RCC 7860 (cell line): ENCODE data around the gene SQSTM1.

Source experiments
- DNase-seq: peaks from one replicate; pipeline ENCODE4 v3.0.0-alpha.2; 2015; ENCODE audit warnings: low spot score
- FAIRE-seq: peaks from 2 replicates; lab custom pipeline; 2012; peaks lifted over from hg19 to GRCh38; lab: Jason Lieb, UNC

The SQSTM1 gene

GRCh38 chr5:179805529-179806249, 15.0 kb upstream of the SQSTM1 start:
- FAIRE-seq (no peak), DNase-seq (no peak)

DNA sequence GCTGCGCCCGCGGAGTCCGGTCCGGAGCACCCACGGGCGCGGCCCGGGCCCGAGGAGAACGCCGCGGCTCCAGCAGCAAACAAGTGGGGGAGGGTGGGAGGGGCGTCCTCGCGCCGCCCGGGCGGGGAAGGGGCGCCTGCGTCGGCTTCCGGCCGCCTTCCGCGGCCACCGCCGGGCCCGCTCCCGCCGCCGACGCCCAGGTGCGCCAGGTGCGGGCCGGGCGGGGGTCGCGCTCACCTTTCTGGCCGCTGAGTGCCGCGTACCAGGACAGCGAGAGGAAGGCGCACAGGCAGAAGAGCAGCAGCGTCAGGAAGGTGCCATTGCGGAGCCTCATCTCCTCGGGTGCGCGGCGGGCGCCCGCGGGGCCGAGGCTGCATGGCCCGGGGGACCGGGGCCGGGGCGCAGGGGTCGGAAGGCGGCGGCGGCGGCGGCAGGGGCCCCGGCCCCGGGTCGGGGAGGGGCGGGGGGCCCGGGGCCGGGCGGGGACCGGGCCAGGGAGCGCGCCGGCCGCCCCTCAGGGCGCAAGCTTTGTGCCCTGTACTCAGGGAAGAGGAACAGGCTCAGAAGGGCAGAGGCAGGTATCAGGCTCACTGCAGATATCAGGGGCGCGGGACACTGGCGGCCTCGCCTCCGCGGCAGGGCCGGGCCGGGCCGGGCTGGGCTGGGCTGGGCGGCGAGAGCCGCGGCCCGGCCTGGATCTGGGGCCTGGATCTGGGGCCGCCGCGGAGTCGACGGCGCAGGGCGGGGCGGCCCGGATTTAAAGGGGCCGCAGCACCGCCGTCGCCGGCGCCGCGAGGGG, 14.3 kb upstream of the SQSTM1 start, which contains the start of gene MGAT4B:
TSS of gene MGAT4B (minus strand) at position 617 of the 799 bp plus-strand sequence. CDS start at position 334, 283 bp downstream.
- FAIRE-seq (no peak), DNase-seq (peak; percentile 52)

DNA sequence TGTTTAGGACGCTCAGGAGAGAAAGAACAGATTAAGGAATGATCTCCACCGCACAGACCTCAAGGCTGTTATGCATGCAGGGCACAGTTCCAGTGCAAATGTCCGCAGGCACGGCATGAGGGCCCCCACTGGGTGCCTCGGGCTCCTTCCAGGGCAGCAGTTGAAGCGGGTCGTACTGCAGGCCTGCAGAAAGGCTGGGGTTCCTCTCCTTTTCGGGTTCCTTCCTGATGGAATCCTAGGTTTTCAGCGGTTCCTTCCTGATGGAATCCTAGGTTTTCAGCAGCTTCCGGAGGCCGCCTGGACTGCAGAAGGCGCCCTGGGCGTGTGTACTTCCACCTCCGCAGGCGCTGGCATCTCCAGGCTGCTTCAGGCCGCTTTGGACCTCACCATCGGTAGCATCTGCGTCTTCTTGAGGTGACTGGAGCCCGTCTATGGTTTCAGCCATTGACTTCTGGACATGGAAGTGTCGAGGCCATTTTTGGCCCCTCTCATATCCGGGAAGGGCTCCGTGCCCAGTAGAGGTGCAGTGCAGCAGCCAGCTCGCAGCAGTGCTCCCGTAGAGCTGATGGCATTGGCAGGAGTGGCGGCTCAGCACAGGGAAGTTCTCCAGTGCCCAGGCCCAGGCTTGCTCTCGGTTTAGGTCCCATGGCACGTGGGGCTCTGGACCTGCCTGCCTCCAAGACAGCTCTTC, 8.4 kb upstream of the SQSTM1 start:
- no peak for DNase-seq
- FAIRE-seq: no peak

DNA sequence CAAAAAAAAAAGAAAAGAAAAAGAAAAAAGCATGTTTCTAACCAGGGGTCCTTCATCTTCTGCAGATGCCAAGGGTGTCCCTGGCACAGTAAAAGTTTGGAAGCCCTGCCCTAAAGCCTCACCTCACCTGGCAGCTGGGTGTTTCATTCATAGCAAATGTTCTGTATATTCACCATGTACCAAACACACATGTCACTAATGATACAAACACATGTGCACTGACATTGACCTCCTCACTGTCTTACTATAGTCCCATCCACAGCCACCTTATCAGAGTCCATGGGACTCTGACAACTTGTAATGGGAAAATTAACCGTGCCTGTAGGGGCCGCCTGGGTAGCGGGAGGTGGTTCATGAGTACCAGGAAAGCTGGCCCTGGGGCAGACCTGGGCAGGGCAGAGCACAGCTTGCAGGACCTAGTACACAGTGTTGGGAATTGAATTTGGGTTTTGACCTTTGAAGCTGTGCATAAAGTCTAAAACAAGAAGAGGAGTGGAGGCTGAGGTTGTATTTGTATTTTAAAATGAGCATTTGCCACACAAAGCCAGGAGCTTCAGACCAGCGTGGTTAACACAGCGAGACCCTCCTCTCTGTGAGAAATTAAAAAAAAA, 7.6 kb upstream of the SQSTM1 start:
- FAIRE-seq: no peak
- no peak for DNase-seq

DNA sequence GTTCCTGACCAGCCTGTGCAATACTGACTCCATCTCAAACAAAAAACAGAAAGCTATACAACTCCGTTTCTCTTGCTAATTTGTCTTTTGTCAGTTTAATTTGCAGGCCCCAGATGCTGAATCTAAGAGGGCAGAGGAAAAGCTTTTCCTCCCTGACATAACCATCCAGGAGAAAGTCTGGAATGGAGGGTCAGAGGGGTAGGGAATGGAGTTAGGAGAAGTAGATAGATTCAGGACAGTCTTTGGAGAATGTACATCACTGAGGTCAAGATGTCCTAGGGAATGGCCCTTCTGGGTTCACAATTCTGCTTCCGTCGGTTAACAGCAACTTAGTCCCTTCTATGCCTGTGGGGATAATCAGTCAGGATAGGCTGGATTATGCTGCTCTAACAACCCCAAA, 6.6 kb upstream of the SQSTM1 start:
- FAIRE-seq: no peak

GRCh38 chr5:179815491-179816249, 5.0 kb upstream of the SQSTM1 start:
- no peak for FAIRE-seq
- no peak for DNase-seq

More for the DNA sequence above, 6.6 kb upstream of the SQSTM1 start:
- DNase-seq: no peak

DNA sequence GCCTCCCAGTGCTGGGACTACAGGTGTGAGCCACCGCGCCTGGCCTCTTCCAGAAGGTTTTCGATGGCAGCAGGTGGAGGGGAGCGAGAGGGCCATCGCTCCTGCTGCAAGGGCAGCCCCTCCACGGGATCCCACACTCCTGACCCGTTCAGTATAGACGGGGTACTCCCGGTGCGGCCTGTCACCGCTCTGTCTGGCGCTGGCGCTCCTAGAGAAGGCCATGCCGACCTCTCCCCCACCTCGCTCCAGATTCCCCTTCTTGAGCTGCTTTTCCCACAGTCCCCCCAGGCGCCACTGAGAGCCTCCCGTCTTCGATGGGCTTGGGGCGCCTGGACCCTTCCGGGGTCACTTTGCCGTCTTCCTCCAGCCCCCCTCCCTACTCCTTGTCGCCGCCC, 4.3 kb upstream of the SQSTM1 start:
- DNase-seq (no peak), FAIRE-seq (no peak)

DNA sequence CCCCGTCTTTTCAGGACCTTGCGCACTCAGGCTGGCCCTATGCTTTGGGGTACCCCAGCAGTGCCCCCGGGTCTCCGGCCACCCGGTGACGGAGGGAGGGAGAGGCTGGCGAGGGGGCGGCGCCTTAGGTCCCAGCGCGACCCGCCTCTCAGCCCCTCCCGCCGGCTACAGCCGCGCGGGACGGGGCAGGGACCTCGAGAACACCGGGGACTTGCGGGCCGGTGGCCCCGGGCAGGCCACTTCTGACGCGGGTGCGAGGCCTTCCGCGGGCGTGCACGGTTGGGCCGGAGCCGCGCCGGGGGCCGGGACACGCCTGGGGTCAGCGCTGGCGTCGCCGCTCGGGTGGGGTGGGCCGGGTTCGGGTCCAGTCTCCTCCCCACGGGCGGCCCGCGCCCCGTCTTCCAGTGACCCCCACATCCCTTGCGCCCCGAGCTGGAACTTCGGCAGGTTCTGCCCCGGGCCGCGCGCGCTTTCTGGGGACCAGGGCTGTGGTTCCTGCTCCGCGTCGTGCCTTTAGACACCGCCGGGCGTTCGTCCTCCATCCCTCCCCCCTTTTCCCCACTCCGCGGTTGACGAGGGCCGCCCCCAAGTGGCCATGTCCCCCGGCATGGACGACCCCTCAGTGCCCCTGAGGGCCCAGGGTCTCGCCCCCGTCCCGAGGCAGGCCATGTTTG, 3.8 kb upstream of the SQSTM1 start:
- FAIRE-seq (no peak), DNase-seq (no peak)

DNA sequence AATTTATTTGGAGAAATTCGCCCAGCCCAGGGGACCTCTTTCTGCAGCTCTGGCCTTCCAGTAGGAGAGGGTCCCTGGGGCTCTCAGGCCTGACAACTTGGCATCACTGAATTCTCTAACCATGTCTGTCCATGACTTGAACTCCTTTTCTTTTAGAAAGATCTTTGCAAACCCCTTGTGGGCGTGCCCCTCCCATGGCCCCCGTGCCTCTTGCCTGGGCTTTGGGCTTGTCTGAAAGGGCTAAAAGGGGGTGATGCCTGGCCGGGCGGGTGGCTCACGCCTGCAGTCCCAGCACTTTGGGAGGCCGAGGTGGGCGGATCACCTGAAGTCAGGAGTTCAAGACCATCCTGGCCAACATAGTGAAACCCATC, 3.2 kb upstream of the SQSTM1 start:
- FAIRE-seq: no peak

DNA sequence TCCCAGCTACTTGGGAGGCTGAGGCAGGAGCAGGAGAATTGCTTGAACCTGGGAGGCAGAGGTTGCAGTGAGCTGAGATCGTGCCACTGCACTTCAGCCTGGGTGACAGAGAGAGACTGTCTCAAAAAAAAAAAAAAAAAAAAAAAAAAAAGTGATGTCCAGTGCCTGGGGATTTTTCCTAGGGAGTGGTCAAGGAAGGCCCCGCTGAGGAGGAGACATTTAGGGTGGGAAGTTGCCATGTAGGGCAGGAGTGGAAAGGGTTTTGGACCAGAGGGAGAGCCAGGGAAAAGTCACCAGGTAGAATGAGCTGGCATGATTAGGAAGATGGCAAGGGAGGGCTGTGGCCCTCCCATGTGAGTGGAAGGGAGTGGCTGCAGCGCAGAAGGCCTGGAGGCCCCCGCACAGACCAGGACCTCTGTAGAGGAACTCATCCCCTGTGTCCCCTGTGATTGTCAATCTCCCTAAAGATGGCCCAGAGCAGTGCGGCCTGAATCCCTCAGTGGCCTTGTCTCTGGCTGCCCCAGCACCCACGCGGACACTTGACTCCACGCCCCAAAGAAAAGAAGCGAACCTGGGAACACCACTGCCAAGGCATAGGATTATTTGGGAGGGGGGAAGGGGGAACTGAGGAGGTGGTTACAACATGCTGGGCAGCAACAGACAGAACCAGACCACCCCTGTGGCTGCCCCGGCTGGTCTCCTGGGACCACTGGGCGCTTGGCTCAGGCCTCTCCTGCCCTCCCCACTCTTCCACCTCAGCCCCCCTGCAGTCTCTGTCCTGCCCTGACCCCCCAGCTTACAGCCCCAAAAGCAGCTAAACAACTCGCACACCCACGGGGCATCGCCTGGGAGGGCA, 2.6 kb upstream of the SQSTM1 start:
- FAIRE-seq (no peak), DNase-seq (no peak)

More for the DNA sequence above, 3.2 kb upstream of the SQSTM1 start:
- DNase-seq: no peak

- peak; percentile 70 for FAIRE-seq
- DNase-seq: peak; percentile 92
Measured at GRCh38 chr5:179818746-179819295, 1.9 kb upstream of the SQSTM1 start.

GRCh38 chr5:179819296-179820126, 1.2 kb upstream of the SQSTM1 start:
- no peak for FAIRE-seq

GRCh38 chr5:179820127-179820482, 600 bp upstream of the SQSTM1 start:
- FAIRE-seq (no peak), DNase-seq (no peak)

More at GRCh38 chr5:179819296-179820126, 1.2 kb upstream of the SQSTM1 start:
- DNase-seq: peak; percentile 84

DNA sequence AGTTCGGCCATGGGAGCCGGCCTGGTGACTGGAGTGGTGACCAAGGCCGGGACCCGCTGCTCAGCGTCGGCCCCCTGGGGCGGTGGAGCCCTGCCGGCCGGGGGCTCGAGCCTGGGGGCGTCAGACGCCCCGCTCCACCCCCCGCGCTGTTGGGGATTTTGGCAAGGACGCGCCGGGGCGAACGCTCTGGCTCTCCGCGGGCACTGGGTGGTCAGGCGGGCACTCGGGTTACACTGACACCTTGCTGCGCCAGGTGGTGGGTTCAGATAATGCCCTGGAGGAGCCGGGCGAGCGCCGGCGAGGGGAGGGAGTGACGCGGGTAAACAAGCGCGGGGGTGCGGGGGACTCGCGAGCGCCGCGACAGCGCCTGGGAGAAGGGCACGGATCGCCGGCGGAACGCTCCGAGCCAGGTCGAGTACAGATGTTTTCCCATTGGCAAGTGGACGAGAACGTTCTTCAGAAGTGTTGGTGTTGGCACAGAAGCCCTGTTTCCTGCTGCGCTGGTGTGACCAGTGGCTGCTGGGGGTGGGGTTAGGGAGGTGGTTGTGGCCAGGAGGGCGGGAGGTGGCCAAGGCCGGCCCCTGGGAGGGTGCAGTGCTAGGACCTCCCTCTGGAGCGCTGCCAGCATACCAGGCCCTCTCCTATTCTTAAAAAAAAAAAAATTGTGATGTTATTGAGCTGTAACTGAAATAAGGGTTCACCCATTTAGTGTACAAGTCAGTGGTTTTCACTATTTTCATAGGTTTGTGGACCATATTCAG, 773 bp downstream of the SQSTM1 start:
- FAIRE-seq (peak; percentile 73), DNase-seq (peak; percentile 84)

- FAIRE-seq (no peak), DNase-seq (no peak)
Measured at GRCh38 chr5:179822059-179822432, 1.3 kb downstream of the SQSTM1 start.

DNA sequence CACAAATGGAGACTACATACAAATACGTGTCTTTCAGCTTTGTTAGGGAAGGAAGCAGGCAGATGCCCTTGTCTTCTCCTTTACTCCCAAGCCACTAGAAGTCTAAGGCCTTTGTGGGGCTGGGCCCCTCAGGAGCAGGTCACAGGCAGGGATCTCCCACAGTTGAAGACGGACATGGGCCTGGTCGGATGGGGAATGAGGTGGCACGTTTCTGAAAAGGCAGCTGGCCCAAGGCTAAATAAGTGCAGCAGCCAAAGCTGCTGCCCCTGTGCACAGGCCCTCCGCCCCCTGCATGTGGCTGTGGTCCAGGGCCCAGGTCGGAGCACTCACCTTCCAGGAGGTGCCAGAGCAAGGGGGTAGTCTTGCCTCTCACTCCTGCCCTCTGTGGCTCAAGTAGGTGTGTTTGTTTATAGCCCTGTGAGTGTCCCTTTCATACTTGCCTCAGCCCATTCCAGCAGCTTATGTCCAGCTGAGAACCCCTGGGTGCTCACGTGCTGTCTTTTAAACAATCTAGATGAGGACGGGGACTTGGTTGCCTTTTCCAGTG, 1.8 kb downstream of the SQSTM1 start:
- no peak for DNase-seq
- no peak for FAIRE-seq
